Measurements from ENCODE around the gene C9orf40. TPM values are rescaled to one million over a fixed set of nuclear protein-coding genes. Genes with fewer than 3 reads are reported as not detected.

C9orf40 gene
- total and polyA plus RNA-seq, 2 of the 4 experiments (the other 2 are of a cell fraction) = 0.36 to 1.9 TPM

DNA sequence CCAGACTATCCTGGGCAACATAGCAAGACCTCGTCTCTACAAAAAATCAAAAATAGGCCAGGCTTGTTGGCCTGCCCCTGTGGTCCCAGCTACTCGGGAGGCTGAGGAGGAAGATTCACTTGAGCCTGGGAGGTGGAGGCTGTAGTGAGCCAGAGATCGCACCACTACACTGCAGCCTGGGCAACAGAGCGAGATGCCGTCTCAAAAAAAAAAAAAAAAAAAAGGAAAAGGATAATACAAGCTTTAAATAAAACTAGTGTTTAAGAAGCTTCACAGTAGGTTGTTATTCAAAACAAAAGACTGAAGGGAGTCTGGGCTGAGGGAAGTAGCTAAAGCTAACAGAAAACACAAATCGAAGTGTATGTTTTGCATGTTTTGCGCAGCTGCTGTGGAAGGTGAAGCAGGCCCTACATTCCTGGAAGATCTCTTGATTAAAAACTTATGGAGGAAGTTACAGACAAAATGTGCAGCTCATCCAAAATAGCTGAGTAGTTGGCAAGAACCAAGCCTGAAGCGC, 581 bp upstream of the C9orf40 start:
- no peaks in the 10 kb centered on the region for H3K9me1 ChIP-seq (ENCODE audit: insufficient read depth, low read length)
- POLR2A ChIA-PET (ENCODE audit: unreplicated experiment) = no interaction called here
- peak overlapping the region; percentile 98 for H2AFZ ChIP-seq (replicated peaks; ENCODE audit: low read length, poor library complexity)
- no peaks in the 10 kb centered on the region for H3K36me3 ChIP-seq (ENCODE audit: control insufficient read depth, insufficient read depth, low read length)
- H2BK20ac ChIP-seq (ENCODE audit: low read depth, low read length) = no peak overlapping the region
- peak overlapping the region; percentile 28 for H3K4ac ChIP-seq (ENCODE audit: low read depth, low read length)
- H3K9ac ChIP-seq (ENCODE audit: low read depth, low read length) = no peak overlapping the region
- no peaks in the 10 kb centered on the region for H3K4me1 ChIP-seq (ENCODE audit: control insufficient read depth, insufficient read depth, low read length)
- no peak overlapping the region for H4K5ac ChIP-seq (ENCODE audit: low read depth, low read length)
- no peak overlapping the region for H2AK5ac ChIP-seq (ENCODE audit: low read depth, low read length)
- ATAC-seq (ENCODE audit: low read depth) (no peak), DNase-seq (no peak)
- H3K4me3 ChIP-seq (ENCODE audit: insufficient read depth, low read depth, low read length) = peak overlapping the region; percentile 100
- H3K27ac ChIP-seq (ENCODE audit: insufficient read depth, low read length) = no peak overlapping the region
- dilution Hi-C loops (cut with HindIII; ENCODE audit: low sequenced_read_pairs, unreplicated experiment) = no loop called here
- WGBS, 2 experiments (ENCODE audit: extremely low coverage in 2 of 2, insufficient read length in 1 of 2) = no CpG with 5 or more reads among the region's 8 CpGs
- no peaks in the 10 kb centered on the region for H4K20me1 ChIP-seq (ENCODE audit: insufficient read depth, low read length)
- TF ChIP-seq POLR2A (IDR thresholded peaks at IDR 0.05; ENCODE audit: low read depth, low read length) (no peak), FOS (IDR thresholded peaks at IDR 0.05; ENCODE audit: low read depth, low read length) (no peak), SMC3 (IDR thresholded peaks at IDR 0.05; ENCODE audit: low read depth, low read length) (no peak), CEBPB (IDR thresholded peaks at IDR 0.05; ENCODE audit: low read depth, low read length) (no peak)
- H3K18ac ChIP-seq (ENCODE audit: low read depth, low read length) = no peak overlapping the region
- no peaks in the 10 kb centered on the region for H3K9me3 ChIP-seq (ENCODE audit: control insufficient read depth, insufficient read depth, low read length)
- H4K91ac ChIP-seq (ENCODE audit: insufficient read depth, low read depth, low read length) = no peak overlapping the region
- no peak overlapping the region; the same call in 1 of the 2 replicates for H3K56ac ChIP-seq (ENCODE audit: extremely low read depth, insufficient read depth, low read length)
- no peak overlapping the region for H2AK9ac ChIP-seq (replicated peaks; ENCODE audit: low read depth, low read length, poor library complexity)
- H3K14ac ChIP-seq (replicated peaks; ENCODE audit: low read depth, low read length) = no peak overlapping the region
- no peak overlapping the region; the same call in 1 of the 2 replicates for H3K23ac ChIP-seq (ENCODE audit: low read depth, low read length)
- CTCF ChIA-PET = no interaction called here
- H3K4me2 ChIP-seq (ENCODE audit: low read depth, low read length) = peak overlapping the region; percentile 75
- H2BK120ac ChIP-seq (ENCODE audit: low read depth, low read length) = no peak overlapping the region
- H3K79me1 ChIP-seq (ENCODE audit: low read depth in 1 of 2, low read length in 2 of 2) = peaks cover 11 to 16% of the 10 kb centered on the region in 2 experiments
- intact Hi-C loops (cut with micrococcal nuclease) = loop anchor here (1.0 to 2.0 kb wide), 2 partner anchors 74 to 176 kb away; no protein-coding TSS in a partner anchor
- H2BK15ac ChIP-seq (ENCODE audit: low read depth, low read length) = no peak overlapping the region
- no peak overlapping the region for H2BK5ac ChIP-seq (ENCODE audit: low read depth, low read length, poor library complexity, severe bottlenecking)
- no TSS peak for BruUV-seq (replicated peaks)
- in situ Hi-C loops (cut with MboI; ENCODE audit: low sequenced_read_pairs) = no loop called here
- peak overlapping the region; percentile 87 to 89; a peak in 3 of 4 replicates for H4K8ac ChIP-seq (ENCODE audit: low read depth in 2 of 2, low read length in 2 of 2)
- no peaks in the 10 kb centered on the region for H3K27me3 ChIP-seq (ENCODE audit: control insufficient read depth, insufficient read depth, low read length)
